HTERT RPE-1 (cell line): ENCODE data around the gene TMEM59L.

ENCODE experiments used
- in situ Hi-C: fragments of 300-500 bp; cut with MboI; formaldehyde crosslinking; loops from 4 replicates; pipeline ENCODE4 v1.14.3; 2020; ENCODE audit warnings: low sequenced_read_pairs

The TMEM59L gene

DNA sequence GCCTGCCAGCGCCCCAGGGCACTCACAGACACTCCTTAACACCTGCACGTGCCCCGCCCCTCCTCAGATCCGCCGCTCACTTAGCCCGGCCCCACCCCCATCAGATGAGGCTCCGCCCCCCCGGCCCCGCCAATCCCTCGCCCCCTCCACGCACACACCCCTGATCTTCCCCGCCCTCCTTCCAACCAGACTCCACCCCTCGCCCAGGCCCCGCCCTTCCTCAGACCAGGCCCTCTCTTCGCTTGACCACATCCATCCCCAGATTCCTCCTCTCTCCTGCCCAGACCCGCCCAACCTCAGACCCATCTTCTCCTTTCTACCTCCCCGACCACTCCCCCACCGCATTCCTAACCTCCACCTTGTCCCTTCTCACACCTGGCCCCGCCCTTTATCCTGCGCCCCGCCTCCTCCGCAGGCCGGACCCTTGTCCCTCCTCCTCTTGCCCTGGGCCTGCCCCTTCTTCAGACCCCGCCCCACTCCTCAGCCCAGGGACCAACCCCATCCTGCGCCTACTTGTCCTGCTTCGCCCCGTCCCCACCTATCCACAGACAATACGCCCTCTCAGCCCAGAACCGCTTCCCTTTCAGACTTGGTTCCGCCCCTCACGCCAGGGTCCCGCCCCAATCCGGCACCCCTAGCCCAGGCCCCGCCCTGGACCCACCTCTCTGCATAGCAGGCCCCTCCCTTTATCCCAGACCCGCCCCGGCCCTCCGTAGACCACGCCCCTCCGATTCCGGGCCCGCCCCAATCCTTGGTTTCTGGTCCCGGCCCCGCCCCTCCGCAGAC is 23.7 kb downstream of the TMEM59L start:
- in situ Hi-C loops: no loop called here

DNA sequence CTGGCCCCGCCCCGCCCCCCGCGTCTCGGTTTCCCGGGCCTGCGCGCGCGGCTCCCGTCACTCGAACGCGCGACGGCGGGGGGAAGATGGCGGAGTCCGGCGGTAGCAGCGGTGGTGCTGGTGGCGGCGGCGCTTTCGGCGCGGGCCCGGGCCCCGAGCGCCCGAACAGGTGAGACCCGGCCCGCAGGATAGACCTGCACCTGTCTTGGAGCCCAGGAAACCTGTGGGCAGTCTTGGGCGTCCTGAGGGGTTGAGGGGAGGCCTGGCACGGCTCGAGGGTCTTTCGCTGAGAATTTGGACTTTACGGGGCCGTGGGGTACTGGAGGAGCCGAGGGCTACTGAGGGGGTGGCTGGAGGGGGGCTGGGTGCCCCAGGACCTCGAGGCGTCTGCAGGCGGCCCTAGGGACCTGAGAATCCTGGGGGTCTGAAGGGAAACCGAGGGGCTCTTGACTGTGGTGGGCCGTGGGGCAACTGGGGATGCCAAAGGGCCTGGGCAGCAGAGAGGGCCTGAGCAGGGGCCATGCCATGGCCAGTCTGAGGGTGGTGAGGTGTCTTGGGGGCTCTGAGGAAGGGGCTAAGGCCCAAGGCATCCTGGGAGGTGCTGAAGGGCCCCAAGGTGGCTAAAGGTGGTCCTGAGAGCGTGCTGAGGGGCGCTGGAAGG is 24.4 kb downstream of the TMEM59L start, which contains the start of gene KLHL26:
TSS of gene KLHL26 (plus strand) at position 60 of the 661 bp plus-strand sequence. CDS start at position 87, 27 bp downstream.
- in situ Hi-C loops: no loop called here

- in situ Hi-C loops: no loop called here
These were observed 25.3 kb downstream of the TMEM59L start for GRCh38 chr19:18637673-18638630.

GRCh38 chr19:18639706-18640243 is 27.1 kb downstream of the TMEM59L start:
- in situ Hi-C loops: no loop called here

DNA sequence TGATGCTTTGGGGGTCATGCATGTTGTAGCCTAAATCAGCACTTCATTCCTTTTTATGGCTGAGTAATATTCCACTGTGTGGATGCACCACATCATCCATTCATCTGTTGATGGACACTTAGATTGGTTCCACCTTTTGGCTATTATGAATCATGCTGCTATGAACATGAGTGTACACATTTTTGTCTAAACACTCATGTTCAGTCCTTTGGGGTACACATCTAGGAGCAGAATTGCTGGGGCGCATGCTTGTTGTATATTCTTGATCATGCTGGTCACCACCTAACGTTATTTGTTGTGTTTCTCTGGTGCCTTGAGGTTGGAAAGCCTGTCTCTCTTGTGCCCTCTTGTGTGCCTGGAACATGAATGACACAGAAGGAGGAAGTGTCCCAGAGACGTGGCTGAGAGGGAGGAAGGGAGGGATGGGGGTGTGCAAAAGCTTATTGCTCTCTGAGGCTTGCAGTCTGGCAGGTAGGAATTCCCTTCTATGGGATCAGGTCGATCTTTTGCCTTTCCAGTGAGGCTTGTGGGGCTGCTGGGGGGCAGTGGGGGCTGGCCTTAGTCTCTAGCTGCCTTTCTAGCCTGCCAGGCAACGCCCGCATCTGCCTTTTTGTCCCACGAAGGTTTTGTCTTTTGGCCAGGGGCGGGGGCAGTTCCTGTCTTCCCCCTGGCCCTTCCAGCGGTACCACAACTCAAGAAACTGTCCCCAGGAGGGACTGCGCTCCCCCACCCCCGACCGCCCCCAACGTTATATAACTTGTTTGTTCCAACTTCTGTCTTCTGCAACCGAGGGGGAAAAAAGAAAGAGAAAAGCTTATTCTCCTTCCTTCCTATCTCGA is 31.7 kb downstream of the TMEM59L start:
- in situ Hi-C loops: no loop called here

DNA sequence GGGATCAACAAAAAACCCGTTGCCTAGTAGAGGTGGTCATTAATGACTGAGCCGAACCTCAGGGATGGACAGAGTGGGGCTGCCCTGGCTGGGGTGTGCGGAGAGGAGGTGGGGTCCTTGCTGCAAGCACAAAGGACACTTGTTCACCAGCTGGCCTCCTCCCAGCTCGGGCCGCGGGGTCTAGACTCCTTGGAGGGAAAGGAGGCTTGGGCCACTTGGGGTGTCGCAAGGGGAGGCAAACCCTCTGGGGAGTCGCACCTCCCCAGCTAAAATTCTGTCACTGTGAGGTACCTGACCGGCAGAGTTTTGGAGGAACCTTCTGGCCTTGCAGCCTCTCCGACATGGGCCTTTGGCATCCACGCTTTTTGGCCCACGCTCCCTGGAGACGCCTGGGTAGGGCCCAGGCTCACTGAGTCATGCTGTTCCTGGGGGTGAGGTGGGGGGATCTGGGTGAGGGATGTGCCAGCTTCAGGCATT is 32.4 kb downstream of the TMEM59L start:
- in situ Hi-C loops: no loop called here

GRCh38 chr19:18646535-18647370 is 34.1 kb downstream of the TMEM59L start:
- in situ Hi-C loops: no loop called here

- in situ Hi-C loops: no loop called here
These were observed 34.7 kb downstream of the TMEM59L start for GRCh38 chr19:18647371-18647767.

DNA sequence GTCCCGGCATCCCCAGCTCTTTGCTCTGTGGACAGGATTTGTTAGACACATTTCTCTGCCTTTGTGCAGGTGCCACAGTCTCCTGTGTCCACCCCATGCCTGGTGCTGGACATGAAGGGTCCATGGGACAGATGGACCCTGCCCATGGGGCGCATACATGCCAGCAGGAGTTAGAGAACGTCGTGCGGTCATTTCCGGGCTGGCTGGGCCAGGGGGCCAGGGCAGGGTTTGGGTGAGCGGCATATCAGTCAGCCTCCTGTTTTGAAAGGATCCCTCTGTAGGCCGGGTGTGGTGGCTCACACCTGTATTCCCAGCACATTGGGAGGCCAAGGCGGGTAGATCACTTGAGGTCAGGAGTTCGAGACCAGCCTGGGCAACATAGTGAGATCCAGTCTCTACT is 35.1 kb downstream of the TMEM59L start:
- in situ Hi-C loops: no loop called here

- in situ Hi-C loops: no loop called here
These were observed 36.3 kb downstream of the TMEM59L start for GRCh38 chr19:18648973-18649315.

- in situ Hi-C loops: no loop called here
These were observed 36.8 kb downstream of the TMEM59L start for GRCh38 chr19:18649371-18650020.

DNA sequence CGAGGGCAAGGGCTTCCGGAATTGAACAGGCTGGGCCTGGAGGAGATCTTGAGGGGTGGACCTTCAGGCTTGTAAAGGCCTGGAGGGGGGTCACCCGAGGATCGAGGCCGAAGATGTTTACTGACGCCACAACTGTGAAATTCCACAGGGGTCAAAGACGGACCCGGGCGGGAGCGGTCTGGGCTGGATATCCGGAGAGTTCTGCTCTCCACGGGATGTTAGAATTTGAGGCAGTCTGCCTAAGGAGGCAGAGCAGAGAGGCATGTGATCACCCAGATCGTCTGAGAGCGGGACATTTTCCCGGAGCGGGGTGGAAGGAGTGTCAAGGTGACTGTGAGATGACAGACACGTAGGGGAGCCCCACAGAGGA is 37.3 kb downstream of the TMEM59L start:
- in situ Hi-C loops: no loop called here

DNA sequence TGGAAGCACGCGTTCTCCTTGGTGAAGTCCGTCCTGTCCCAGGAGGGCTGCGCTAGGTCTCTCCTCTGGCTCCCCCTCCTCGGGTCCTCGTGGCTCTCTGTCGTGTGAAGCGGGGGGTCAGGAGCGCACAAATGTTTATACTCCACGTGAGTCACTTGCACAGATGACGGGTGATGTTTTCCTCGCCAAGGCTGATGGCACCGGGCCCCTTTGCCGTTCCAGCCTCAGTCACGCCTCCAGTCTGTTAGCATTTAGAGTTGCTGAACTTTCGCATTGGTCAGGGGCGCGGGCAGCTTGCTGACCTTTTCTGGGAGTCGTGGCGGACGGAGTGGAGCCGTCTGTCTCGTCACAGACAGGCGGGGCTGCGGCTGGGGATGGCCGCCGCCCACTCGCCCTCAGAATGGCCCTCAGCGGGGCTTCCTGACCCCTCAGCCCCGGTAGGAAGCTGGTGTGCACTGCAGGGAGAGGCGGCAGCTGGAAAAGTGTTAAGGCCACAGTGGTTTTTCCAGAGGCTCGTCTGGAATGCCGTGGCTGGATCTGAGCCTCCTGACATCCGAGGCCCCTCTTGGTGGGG is 37.9 kb downstream of the TMEM59L start:
- in situ Hi-C loops: no loop called here

GRCh38 chr19:18651300-18651699 is 38.6 kb downstream of the TMEM59L start:
- in situ Hi-C loops: no loop called here

DNA sequence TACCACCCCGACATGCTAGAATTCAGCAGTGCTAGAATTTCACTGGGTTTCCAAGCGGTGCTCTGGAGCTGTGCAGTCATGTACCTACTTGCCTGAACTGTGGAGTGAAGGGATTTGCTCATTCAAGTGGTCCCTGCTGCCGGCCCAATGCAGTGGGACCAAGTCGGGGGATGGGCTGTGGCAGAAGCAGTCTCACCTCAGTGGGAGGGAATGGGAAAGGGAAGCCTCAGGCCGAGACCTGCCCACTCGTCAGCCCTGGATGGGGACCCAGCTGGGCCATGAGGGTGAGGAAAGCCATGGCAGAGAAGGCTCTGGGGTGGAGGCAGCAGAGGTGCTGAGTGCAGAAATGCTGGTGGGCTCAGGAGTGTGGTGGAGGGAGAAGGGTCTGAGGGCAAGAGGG is 39.1 kb downstream of the TMEM59L start:
- in situ Hi-C loops: no loop called here

- in situ Hi-C loops: no loop called here
These were observed 41.2 kb downstream of the TMEM59L start for GRCh38 chr19:18653853-18654252.

GRCh38 chr19:18654469-18654868 is 41.8 kb downstream of the TMEM59L start:
- in situ Hi-C loops: no loop called here

DNA sequence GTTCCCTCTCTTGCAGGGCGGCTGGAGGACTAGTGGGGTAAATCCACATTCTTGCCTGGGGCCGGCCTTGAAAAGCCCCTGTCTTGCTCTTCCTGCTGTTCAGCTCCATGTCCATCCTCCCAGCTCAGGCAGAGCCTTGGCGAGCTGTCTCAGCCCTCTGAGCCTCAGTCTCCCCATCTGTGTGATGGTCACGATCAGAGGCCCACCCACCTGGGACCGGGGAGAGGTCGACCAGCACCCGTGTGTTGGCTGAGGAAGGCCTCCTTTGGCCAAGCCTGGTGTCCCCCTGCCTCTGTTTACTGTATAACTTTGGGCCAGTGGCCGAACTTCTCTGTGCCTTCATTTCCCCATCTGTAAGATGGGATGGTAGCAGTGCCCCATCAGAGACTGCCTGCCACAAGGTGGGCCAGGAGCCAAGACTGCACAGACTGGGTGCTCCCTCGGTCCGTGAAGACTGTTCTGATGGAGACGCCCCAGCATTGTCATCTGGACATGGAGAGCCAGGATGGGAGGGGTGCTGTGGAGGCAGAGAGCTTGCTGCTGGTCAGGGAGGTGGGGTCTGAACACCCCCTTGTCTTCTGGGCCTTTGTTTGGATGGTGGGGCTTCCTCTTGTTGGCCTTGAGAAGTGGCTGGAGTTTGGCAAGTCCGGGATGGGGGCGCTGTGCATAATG is 42.6 kb downstream of the TMEM59L start:
- in situ Hi-C loops: no loop called here
